Duodenal mucosa (tissue), 2 donors: Measurements from ENCODE around the gene CDX4.

ENCODE experiments used
- H3K27ac ChIP-seq: one replicate; pipeline ENCODE4 v1.7.0; 2013; ENCODE audit warnings: low read depth, low read length
- H3K27me3 ChIP-seq, 2 donors: one replicate each; pipeline ENCODE4 v1.7.0; 2013; ENCODE audit warnings: low read length in 2 of 2, control low read depth in 1 of 2; ENCODE audit not compliant: insufficient read depth in 2 of 2, control insufficient read depth in 1 of 2
- H3K36me3 ChIP-seq, 2 donors: one replicate each; pipeline ENCODE4 v1.7.0; 2013; ENCODE audit warnings: low read length in 2 of 2, control low read depth in 1 of 2; ENCODE audit not compliant: insufficient read depth in 2 of 2, control insufficient read depth in 1 of 2
- H3K4me1 ChIP-seq, 2 donors: one replicate each; pipeline ENCODE4 v1.7.0; 2013; ENCODE audit warnings: low read length in 2 of 2, control low read depth in 1 of 2; ENCODE audit not compliant: insufficient read depth in 2 of 2, control insufficient read depth in 1 of 2
- H3K4me3 ChIP-seq, 2 donors: one replicate each; pipeline ENCODE4 v1.7.0; 2013; ENCODE audit warnings: low read length in 2 of 2, low read depth in 1 of 2
- H3K9ac ChIP-seq, 2 donors: one replicate each; pipeline ENCODE4 v1.7.0; 2013; ENCODE audit warnings: low read length in 2 of 2, low read depth in 1 of 2
- H3K9me3 ChIP-seq, 2 donors: one replicate each; pipeline ENCODE4 v1.7.0; 2013; ENCODE audit warnings: low read length in 2 of 2, control low read depth in 1 of 2; ENCODE audit not compliant: control insufficient read depth in 1 of 2

CDX4 gene

GRCh38 chrX:73446831-73447230 is at the start of gene CDX4:
Gene CDX4 (plus strand): TSS chrX:73447053. CDS start chrX:73447254, 201 bp downstream.
- H3K4me3 ChIP-seq = no peak within 1 kb of the TSS
- no peak within 1 kb of the TSS for H3K27ac ChIP-seq
- H3K4me1 ChIP-seq = no peaks in the 10 kb centered on the region
- H3K9ac ChIP-seq = no peak within 1 kb of the TSS
- H3K9me3 ChIP-seq = no peaks in the 10 kb centered on the region
- H3K36me3 ChIP-seq = no peaks in the 10 kb centered on the region
- H3K27me3 ChIP-seq = peaks cover 0 to 9% of the 10 kb centered on the region in 2 donors

GRCh38 chrX:73398185-73398914 is 48.5 kb upstream of the CDX4 start:
- Histone ChIP-seq H3K27me3 (no peaks in the 10 kb centered on the region), H3K4me1 (no peaks in the 10 kb centered on the region), H3K27ac (no peak overlapping the region), H3K36me3 (no peaks in the 10 kb centered on the region), H3K4me3 (no peak overlapping the region), H3K9ac (no peak overlapping the region), H3K9me3 (no peaks in the 10 kb centered on the region)

GRCh38 chrX:73400136-73400748 is 46.6 kb upstream of the CDX4 start:
- Histone ChIP-seq H3K4me1 (no peaks in the 10 kb centered on the region), H3K36me3 (no peaks in the 10 kb centered on the region), H3K27ac (no peak overlapping the region), H3K27me3 (no peaks in the 10 kb centered on the region), H3K9ac (no peak overlapping the region), H3K9me3 (no peaks in the 10 kb centered on the region), H3K4me3 (no peak overlapping the region)

- H3K4me3 ChIP-seq = no peak overlapping the region
- no peaks in the 10 kb centered on the region for H3K27me3 ChIP-seq
- no peaks in the 10 kb centered on the region for H3K36me3 ChIP-seq
- H3K4me1 ChIP-seq = no peaks in the 10 kb centered on the region
- no peak overlapping the region for H3K27ac ChIP-seq
- no peak overlapping the region for H3K9ac ChIP-seq
- no peaks in the 10 kb centered on the region for H3K9me3 ChIP-seq
Observed at GRCh38 chrX:73401591-73402266, 45.1 kb upstream of the CDX4 start.

GRCh38 chrX:73412930-73413329 is 33.9 kb upstream of the CDX4 start:
- H3K36me3 ChIP-seq = no peaks in the 10 kb centered on the region
- H3K27ac ChIP-seq = no peak overlapping the region
- no peaks in the 10 kb centered on the region for H3K9me3 ChIP-seq
- no peaks in the 10 kb centered on the region for H3K27me3 ChIP-seq
- no peak overlapping the region for H3K9ac ChIP-seq
- no peaks in the 10 kb centered on the region for H3K4me1 ChIP-seq
- H3K4me3 ChIP-seq = no peak overlapping the region

- Histone ChIP-seq H3K9ac (no peak overlapping the region), H3K9me3 (no peaks in the 10 kb centered on the region), H3K36me3 (no peaks in the 10 kb centered on the region), H3K27ac (no peak overlapping the region), H3K4me1 (no peaks in the 10 kb centered on the region), H3K27me3 (peaks cover 0 to 9% of the 10 kb centered on the region in 2 donors), H3K4me3 (no peak overlapping the region)
Observed at GRCh38 chrX:73447311-73447794, 500 bp downstream of the CDX4 start.

GRCh38 chrX:73448379-73448778 is 1.5 kb downstream of the CDX4 start:
- H3K4me1 ChIP-seq = no peaks in the 10 kb centered on the region
- no peaks in the 10 kb centered on the region for H3K9me3 ChIP-seq
- no peaks in the 10 kb centered on the region for H3K36me3 ChIP-seq
- H3K9ac ChIP-seq = no peak overlapping the region
- H3K4me3 ChIP-seq = no peak overlapping the region
- no peak overlapping the region for H3K27ac ChIP-seq
- peaks cover 0 to 9% of the 10 kb centered on the region in 2 donors for H3K27me3 ChIP-seq

- H3K9ac ChIP-seq = no peak overlapping the region
- H3K27ac ChIP-seq = no peak overlapping the region
- no peaks in the 10 kb centered on the region for H3K4me1 ChIP-seq
- H3K27me3 ChIP-seq = no peaks in the 10 kb centered on the region
- no peaks in the 10 kb centered on the region for H3K9me3 ChIP-seq
- no peaks in the 10 kb centered on the region for H3K36me3 ChIP-seq
- H3K4me3 ChIP-seq = no peak overlapping the region
Observed at GRCh38 chrX:73455171-73455570, 8.3 kb downstream of the CDX4 start.

GRCh38 chrX:73457306-73457705 is 10.5 kb downstream of the CDX4 start:
- H3K4me3 ChIP-seq = no peak overlapping the region
- H3K27me3 ChIP-seq = no peaks in the 10 kb centered on the region
- H3K9me3 ChIP-seq = no peaks in the 10 kb centered on the region
- no peaks in the 10 kb centered on the region for H3K36me3 ChIP-seq
- H3K27ac ChIP-seq = no peak overlapping the region
- H3K9ac ChIP-seq = no peak overlapping the region
- no peaks in the 10 kb centered on the region for H3K4me1 ChIP-seq

- no peak overlapping the region for H3K27ac ChIP-seq
- no peaks in the 10 kb centered on the region for H3K36me3 ChIP-seq
- H3K27me3 ChIP-seq = no peaks in the 10 kb centered on the region
- no peaks in the 10 kb centered on the region for H3K9me3 ChIP-seq
- H3K9ac ChIP-seq = no peak overlapping the region
- no peak overlapping the region for H3K4me3 ChIP-seq
- H3K4me1 ChIP-seq = no peaks in the 10 kb centered on the region
Observed at GRCh38 chrX:73468376-73468775, 21.5 kb downstream of the CDX4 start.
